ENCODE measurements around the gene OGFRL1. TPM values are rescaled to one million over a fixed set of nuclear protein-coding genes. Genes with fewer than 3 reads are reported as not detected.

The OGFRL1 gene
- total RNA-seq, 2 donors from 2014 or later = 8.6 to 22.6 TPM

DNA sequence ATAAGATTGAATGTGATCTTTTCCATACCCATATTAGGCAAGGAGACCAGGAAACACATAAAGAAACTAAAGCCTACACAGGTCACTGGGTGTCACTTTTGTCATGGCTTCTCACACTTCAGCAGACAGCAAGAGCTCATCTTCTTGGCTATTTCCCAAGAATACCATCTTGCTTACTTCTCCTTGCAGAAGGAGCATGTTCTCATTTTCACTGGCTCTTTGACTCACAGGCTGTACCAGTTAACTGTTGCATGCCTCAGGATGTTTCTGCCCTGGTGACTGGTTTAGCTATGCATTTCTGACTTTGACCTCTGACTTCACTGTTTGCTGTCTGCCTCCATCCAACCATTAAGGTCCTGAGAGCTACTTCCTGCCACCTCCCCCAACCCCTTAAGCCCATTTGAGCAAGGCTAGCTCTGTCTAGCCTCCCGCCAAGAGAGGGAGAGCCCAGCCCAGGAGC is 40.3 kb upstream of the OGFRL1 start:
- Histone ChIP-seq H3K27ac (no peak overlapping the region), H3K27me3 (no peaks in the 10 kb centered on the region), H3K9me3 (peaks cover 0 to 4% (median 0%) of the 10 kb centered on the region in 3 donors), H3K36me3 (replicated peaks in 1 of 2; ENCODE audit: insufficient read depth in 1 of 2, low read depth in 2 of 2) (no peaks in the 10 kb centered on the region), H3K4me3 (no peak overlapping the region), H3K4me1 (no peaks in the 10 kb centered on the region)
- intact Hi-C loops (cut with DNase I) = no loop called here
- DNase-seq = peak in 1 of 4 donors; percentile 42
- no peak for ATAC-seq
- WGBS, 2 donors = 56 to 88% methylated on average over 1 of the region's 1 CpG
- TF ChIP-seq POLR2A (IDR thresholded peaks at IDR 0.05) = no peak
- TF ChIP-seq, protein P1, sequence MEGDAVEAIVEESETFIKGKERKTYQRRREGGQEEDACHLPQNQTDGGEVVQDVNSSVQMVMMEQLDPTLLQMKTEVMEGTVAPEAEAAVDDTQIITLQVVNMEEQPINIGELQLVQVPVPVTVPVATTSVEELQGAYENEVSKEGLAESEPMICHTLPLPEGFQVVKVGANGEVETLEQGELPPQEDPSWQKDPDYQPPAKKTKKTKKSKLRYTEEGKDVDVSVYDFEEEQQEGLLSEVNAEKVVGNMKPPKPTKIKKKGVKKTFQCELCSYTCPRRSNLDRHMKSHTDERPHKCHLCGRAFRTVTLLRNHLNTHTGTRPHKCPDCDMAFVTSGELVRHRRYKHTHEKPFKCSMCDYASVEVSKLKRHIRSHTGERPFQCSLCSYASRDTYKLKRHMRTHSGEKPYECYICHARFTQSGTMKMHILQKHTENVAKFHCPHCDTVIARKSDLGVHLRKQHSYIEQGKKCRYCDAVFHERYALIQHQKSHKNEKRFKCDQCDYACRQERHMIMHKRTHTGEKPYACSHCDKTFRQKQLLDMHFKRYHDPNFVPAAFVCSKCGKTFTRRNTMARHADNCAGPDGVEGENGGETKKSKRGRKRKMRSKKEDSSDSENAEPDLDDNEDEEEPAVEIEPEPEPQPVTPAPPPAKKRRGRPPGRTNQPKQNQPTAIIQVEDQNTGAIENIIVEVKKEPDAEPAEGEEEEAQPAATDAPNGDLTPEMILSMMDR (IDR thresholded peaks at IDR 0.05) = no peak

DNA sequence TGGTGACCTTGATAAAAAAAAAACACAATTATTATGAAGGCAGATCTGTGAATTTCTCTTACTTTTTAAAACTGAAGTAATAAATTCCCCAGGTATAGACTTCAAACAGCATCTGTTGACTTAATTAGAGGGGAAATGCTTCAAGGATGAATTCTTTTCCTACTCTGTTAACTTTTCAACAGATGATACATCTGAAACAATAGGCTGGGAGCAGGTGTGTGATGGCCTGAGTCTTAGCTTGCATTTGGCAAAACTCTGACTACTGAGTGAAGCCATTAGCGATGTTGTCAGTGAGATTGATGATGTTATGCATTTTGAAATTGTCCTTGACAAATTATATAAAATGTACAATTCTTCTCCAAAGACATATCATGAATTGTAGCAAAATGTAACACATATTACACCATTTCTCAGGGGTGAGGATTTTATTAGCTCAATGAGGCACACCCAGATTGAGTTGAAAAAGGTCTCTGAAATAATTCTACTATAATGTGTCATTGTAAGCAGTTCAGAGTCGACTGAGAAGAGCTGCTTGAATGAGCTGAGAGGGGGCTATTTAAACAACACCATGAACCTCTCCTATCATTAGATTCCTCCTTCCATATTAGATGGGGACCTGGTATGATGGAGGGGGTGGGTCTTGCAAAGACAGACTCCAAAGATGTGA is 39.6 kb upstream of the OGFRL1 start:
- 57 to 58% methylated on average over 2 of the region's 2 CpGs for WGBS, 2 donors
- peak overlapping the region in 1 of 4 donors; percentile 54 for H3K27ac ChIP-seq

DNA sequence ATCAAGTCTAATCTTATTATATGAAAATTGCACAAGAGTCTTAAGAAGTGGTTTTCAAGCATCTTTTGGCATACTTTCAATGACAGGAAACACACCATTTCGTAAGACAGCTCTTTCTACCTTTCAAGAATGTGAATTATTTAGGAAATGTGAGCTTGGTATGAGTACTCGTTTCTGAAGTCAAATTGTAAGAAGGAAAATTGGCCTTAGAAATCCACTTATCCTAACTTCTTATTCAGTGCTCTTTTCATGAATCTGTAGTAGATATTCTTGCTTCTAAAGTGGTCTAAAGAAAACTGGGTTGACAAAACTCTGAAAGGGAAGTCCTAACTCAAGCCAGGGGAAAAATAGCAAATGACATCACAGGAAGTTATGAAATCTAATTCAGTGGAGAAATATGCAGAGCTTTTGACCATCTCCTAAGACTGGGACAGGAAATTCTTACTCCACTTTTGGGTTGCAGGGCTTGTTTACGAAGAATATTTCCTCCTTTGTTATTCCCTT is 38.5 kb upstream of the OGFRL1 start:
- Histone ChIP-seq H3K9me3 (peaks cover 0 to 3% (median 0%) of the 10 kb centered on the region in 3 donors), H3K27me3 (no peaks in the 10 kb centered on the region), H3K27ac (peak overlapping the region in 2 of 4 donors; percentile 7 to 54), H3K4me1 (no peaks in the 10 kb centered on the region), H3K36me3 (replicated peaks in 1 of 2; ENCODE audit: insufficient read depth in 1 of 2, low read depth in 2 of 2) (no peaks in the 10 kb centered on the region), H3K4me3 (no peak overlapping the region)
- no peak for DNase-seq
- TF ChIP-seq, protein P1 (IDR thresholded peaks at IDR 0.05) = no peak
- TF ChIP-seq POLR2A (IDR thresholded peaks at IDR 0.05) = no peak
- 40 to 51% methylated on average over 3 of the region's 3 CpGs for WGBS, 2 donors
- ATAC-seq = peak; percentile 62
- intact Hi-C loops (cut with DNase I) = no loop called here

More for the DNA sequence above, 39.6 kb upstream of the OGFRL1 start:
- Histone ChIP-seq H3K4me3 (no peak overlapping the region), H3K4me1 (no peaks in the 10 kb centered on the region), H3K36me3 (replicated peaks in 1 of 2; ENCODE audit: insufficient read depth in 1 of 2, low read depth in 2 of 2) (no peaks in the 10 kb centered on the region), H3K9me3 (peaks cover 0 to 4% (median 0%) of the 10 kb centered on the region in 3 donors), H3K27me3 (no peaks in the 10 kb centered on the region)
- no peak for ATAC-seq
- intact Hi-C loops (cut with DNase I) = no loop called here
- DNase-seq = no peak
- TF ChIP-seq, protein P1 (IDR thresholded peaks at IDR 0.05) = no peak
- no peak for TF ChIP-seq POLR2A (IDR thresholded peaks at IDR 0.05)

DNA sequence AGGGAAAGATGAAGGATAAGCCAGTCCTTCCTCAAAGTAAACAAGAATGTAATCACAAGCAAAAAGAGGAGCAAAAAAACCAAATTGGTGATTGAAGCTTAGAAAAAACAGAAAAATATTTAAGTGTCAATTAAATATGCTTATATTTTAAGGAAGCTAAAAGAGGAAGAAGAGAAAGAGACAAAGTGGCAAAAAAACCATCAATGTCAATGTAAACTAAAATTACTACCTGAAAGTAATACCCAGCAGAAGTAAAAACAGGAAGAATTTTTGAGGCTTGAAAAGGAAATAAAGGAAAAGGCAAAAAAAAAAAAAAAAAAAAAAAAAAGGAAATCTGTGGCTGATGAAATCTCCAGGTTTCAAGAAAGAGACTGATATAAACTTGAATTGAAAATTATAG is 36.2 kb upstream of the OGFRL1 start:
- DNase-seq (no peak), ATAC-seq (no peak)
- H3K27ac ChIP-seq = no peak overlapping the region
- no peaks in the 10 kb centered on the region for H3K27me3 ChIP-seq
- intact Hi-C loops (cut with DNase I) = no loop called here
- H3K36me3 ChIP-seq (replicated peaks in 1 of 2; ENCODE audit: insufficient read depth in 1 of 2, low read depth in 2 of 2) = no peaks in the 10 kb centered on the region
- no peak overlapping the region for H3K4me3 ChIP-seq
- TF ChIP-seq POLR2A (IDR thresholded peaks at IDR 0.05) = no peak
- no peaks in the 10 kb centered on the region for H3K4me1 ChIP-seq
- H3K9me3 ChIP-seq = no peaks in the 10 kb centered on the region

DNA sequence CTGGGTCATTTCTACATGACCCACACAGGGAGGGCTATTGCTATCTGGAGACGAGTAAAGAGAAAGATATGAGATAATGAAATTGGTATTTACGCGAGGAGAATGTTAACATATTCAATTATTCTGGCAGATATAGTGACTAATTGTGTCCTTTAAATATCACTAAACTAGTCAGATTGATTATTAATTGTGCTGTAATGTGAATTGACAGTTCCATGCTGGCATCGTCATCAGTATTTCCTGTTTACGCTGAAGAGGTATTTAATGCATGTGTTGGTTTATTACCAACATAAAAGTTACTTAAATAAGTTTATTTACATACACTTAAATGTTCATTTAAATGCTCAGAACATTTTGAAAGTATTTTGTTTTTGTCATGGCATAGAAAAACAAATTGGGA is 35.7 kb upstream of the OGFRL1 start:
- ATAC-seq (no peak), DNase-seq (no peak)
- TF ChIP-seq, protein P1 (IDR thresholded peaks at IDR 0.05) = no peak
- no peak for TF ChIP-seq POLR2A (IDR thresholded peaks at IDR 0.05)
- Histone ChIP-seq H3K27ac (no peak overlapping the region), H3K4me3 (no peak overlapping the region), H3K36me3 (replicated peaks in 1 of 2; ENCODE audit: insufficient read depth in 1 of 2, low read depth in 2 of 2) (no peaks in the 10 kb centered on the region), H3K27me3 (no peaks in the 10 kb centered on the region), H3K4me1 (no peaks in the 10 kb centered on the region), H3K9me3 (no peaks in the 10 kb centered on the region)
- 40 to 48% methylated on average over 5 of the region's 5 CpGs for WGBS, 2 donors
- intact Hi-C loops (cut with DNase I) = no loop called here

Measured in body of pancreas (tissue), 4 donors.